IMR-90 (cell line): ENCODE data around the gene KIF16B. TPM values are rescaled to one million over a fixed set of nuclear protein-coding genes. Genes with fewer than 3 reads are reported as not detected.

Experiments
- ATAC-seq: fragments of 200-7000 bp; cut with Tn5 transposase; 2 replicates; pipeline ENCODE4 v1.9.1; 2020; ENCODE audit warnings: low read depth, mild to moderate bottlenecking, moderate library complexity
- BruUV-seq: library from RNA; stranded (reverse); fragments of 400-500 nt; replicated peaks from 2 replicates; lab custom pipeline; 2021; lab: Mats Ljungman, UMichigan
- CTCF ChIA-PET: fragments of 300-600 bp; formaldehyde crosslinking; extraction: SDS; loops from one replicate; lab custom pipeline; 2021; ENCODE audit warnings: antibody characterized with exemption; lab: Yijun Ruan, JAX
- POLR2A ChIA-PET: fragments of 300-600 bp; sonication (Branson Sonifier 250); formaldehyde crosslinking; loops from one replicate; lab custom pipeline; 2022; ENCODE audit warnings: antibody characterized with exemption; ENCODE audit not compliant: unreplicated experiment; lab: Charles Lee
- DNase-seq: peaks from one replicate; pipeline ENCODE4 v3.0.0; 2013
- H2AFZ ChIP-seq: replicated peaks from 2 replicates; pipeline ENCODE3; 2013; ENCODE audit warnings: low read length, mild to moderate bottlenecking; ENCODE audit not compliant: poor library complexity
- H2AK5ac ChIP-seq: 2 replicates; pipeline ENCODE4 v1.6.1; 2013; ENCODE audit warnings: low read depth, low read length, inconsistent platforms
- H2AK9ac ChIP-seq: replicated peaks from 2 replicates; pipeline ENCODE3; 2013; ENCODE audit warnings: mild to moderate bottlenecking, low read depth, low read length, moderate library complexity; ENCODE audit not compliant: poor library complexity
- H2BK120ac ChIP-seq: 2 replicates; pipeline ENCODE4 v1.6.1; 2013; ENCODE audit warnings: low read depth, low read length, inconsistent platforms
- H2BK15ac ChIP-seq: 3 replicates; pipeline ENCODE4 v1.6.1; 2013; ENCODE audit warnings: low read depth, low read length, inconsistent platforms
- H2BK20ac ChIP-seq: 2 replicates; pipeline ENCODE4 v1.6.1; 2013; ENCODE audit warnings: low read depth, mild to moderate bottlenecking, inconsistent platforms, low read length, moderate library complexity
- H2BK5ac ChIP-seq: 2 replicates; pipeline ENCODE4 v1.6.1; 2013; ENCODE audit warnings: mild to moderate bottlenecking, low read depth, low read length, inconsistent platforms; ENCODE audit not compliant: poor library complexity, severe bottlenecking
- H3K14ac ChIP-seq: replicated peaks from 2 replicates; pipeline ENCODE4 v1.6.1; 2013; ENCODE audit warnings: low read depth, low read length, inconsistent platforms
- H3K18ac ChIP-seq: 2 replicates; pipeline ENCODE4 v1.6.1; 2013; ENCODE audit warnings: low read depth, low read length, control low read depth
- H3K23ac ChIP-seq: 2 replicates; pipeline ENCODE4 v1.6.1; 2013; ENCODE audit warnings: low read depth, low read length, inconsistent platforms
- H3K27ac ChIP-seq: 2 replicates; pipeline ENCODE4 v1.5.1; 2013; ENCODE audit warnings: mild to moderate bottlenecking, control low read depth, low read length; ENCODE audit not compliant: insufficient read depth
- H3K27me3 ChIP-seq: 2 replicates; pipeline ENCODE4 v1.6.1; 2013; ENCODE audit warnings: low read length; ENCODE audit not compliant: control insufficient read depth, insufficient read depth
- H3K36me3 ChIP-seq: 2 replicates; pipeline ENCODE4 v1.6.1; 2013; ENCODE audit warnings: low read length, mixed read lengths; ENCODE audit not compliant: control insufficient read depth, insufficient read depth
- H3K4ac ChIP-seq: 2 replicates; pipeline ENCODE4 v1.6.1; 2013; ENCODE audit warnings: low read depth, low read length, inconsistent platforms
- H3K4me1 ChIP-seq: 2 replicates; pipeline ENCODE4 v1.6.1; 2013; ENCODE audit warnings: low read length, mixed read lengths; ENCODE audit not compliant: control insufficient read depth, insufficient read depth
- H3K4me2 ChIP-seq: 2 replicates; pipeline ENCODE4 v1.6.1; 2013; ENCODE audit warnings: low read depth, mild to moderate bottlenecking, control low read depth, low read length, moderate library complexity
- H3K4me3 ChIP-seq: 2 replicates; pipeline ENCODE4 v1.5.1; 2013; ENCODE audit warnings: low read depth, mild to moderate bottlenecking, control low read depth, low read length, moderate library complexity; ENCODE audit not compliant: insufficient read depth
- H3K56ac ChIP-seq: 2 replicates; pipeline ENCODE4 v1.6.1; 2013; ENCODE audit warnings: low read length, inconsistent platforms; ENCODE audit not compliant: insufficient read depth; ENCODE audit errors: extremely low read depth
- H3K79me1 ChIP-seq, 2 experiments: 2 replicates each; pipeline ENCODE4 v1.6.1; 2013; ENCODE audit warnings: low read length in 2 of 2, inconsistent platforms in 1 of 2, low read depth in 1 of 2
- H3K9ac ChIP-seq: 2 replicates; pipeline ENCODE4 v1.6.1; 2013; ENCODE audit warnings: low read depth, low read length, control low read depth
- H3K9me1 ChIP-seq: 2 replicates; pipeline ENCODE4 v1.6.1; 2013; ENCODE audit warnings: low read length, inconsistent platforms; ENCODE audit not compliant: insufficient read depth
- H3K9me3 ChIP-seq: 2 replicates; pipeline ENCODE4 v1.6.1; 2013; ENCODE audit warnings: low read length; ENCODE audit not compliant: control insufficient read depth, insufficient read depth
- H4K20me1 ChIP-seq: 2 replicates; pipeline ENCODE4 v1.6.1; 2013; ENCODE audit warnings: low read length, inconsistent platforms; ENCODE audit not compliant: insufficient read depth
- H4K5ac ChIP-seq: 2 replicates; pipeline ENCODE4 v1.6.1; 2013; ENCODE audit warnings: mild to moderate bottlenecking, low read depth, low read length, control low read depth
- H4K8ac ChIP-seq, 2 experiments: 2 replicates each; pipeline ENCODE4 v1.6.1; 2013; ENCODE audit warnings: low read depth in 2 of 2, low read length in 2 of 2, control low read depth in 1 of 2, inconsistent platforms in 1 of 2
- H4K91ac ChIP-seq: 2 replicates; pipeline ENCODE4 v1.6.1; 2013; ENCODE audit warnings: low read depth, low read length, inconsistent platforms; ENCODE audit not compliant: insufficient read depth
- BHLHE40 ChIP-seq: fragments of 150-350 bp; IDR thresholded peaks from 2 replicates; pipeline ENCODE4 v1.6.1; 2016; ENCODE audit warnings: mild to moderate bottlenecking, low read depth, low read length
- CEBPB ChIP-seq: IDR thresholded peaks from 2 replicates; pipeline ENCODE4 v1.6.1; 2012; ENCODE audit warnings: low read depth, low read length, improper control_type of control experiment
- FOS ChIP-seq: fragments of 150-350 bp; IDR thresholded peaks from 2 replicates; pipeline ENCODE4 v1.6.1; 2016; ENCODE audit warnings: low read depth, low read length
- MAFK ChIP-seq: IDR thresholded peaks from 2 replicates; pipeline ENCODE4 v1.6.1; 2012; ENCODE audit warnings: low read depth, low read length, improper control_type of control experiment
- MAZ ChIP-seq: IDR thresholded peaks from 2 replicates; pipeline ENCODE4 v1.6.1; 2012; ENCODE audit warnings: low read depth, mild to moderate bottlenecking, low read length, improper control_type of control experiment, moderate library complexity, borderline replicate concordance
- MXI1 ChIP-seq: IDR thresholded peaks from 2 replicates; pipeline ENCODE4 v1.6.1; 2012; ENCODE audit warnings: low read depth, mild to moderate bottlenecking, low read length, moderate library complexity, borderline replicate concordance
- NFE2L2 ChIP-seq: fragments of 150-350 bp; IDR thresholded peaks from 2 replicates; pipeline ENCODE4 v1.6.1; 2016; ENCODE audit warnings: low read depth, mild to moderate bottlenecking, low read length
- POLR2A ChIP-seq: IDR thresholded peaks from 2 replicates; pipeline ENCODE4 v1.6.1; 2012; ENCODE audit warnings: mild to moderate bottlenecking, low read depth, low read length
- RCOR1 ChIP-seq: IDR thresholded peaks from 2 replicates; pipeline ENCODE4 v1.6.1; 2012; ENCODE audit warnings: mild to moderate bottlenecking, low read length, improper control_type of control experiment; ENCODE audit not compliant: insufficient replicate concordance
- RFX5 ChIP-seq: IDR thresholded peaks from 2 replicates; pipeline ENCODE4 v1.8.0; 2012; ENCODE audit warnings: low read depth, mild to moderate bottlenecking, low read length, moderate library complexity
- SMC3 ChIP-seq: fragments of 150-350 bp; IDR thresholded peaks from 2 replicates; pipeline ENCODE4 v1.6.1; 2016; ENCODE audit warnings: low read depth, mild to moderate bottlenecking, antibody characterized with exemption, low read length, moderate library complexity
- WGBS, 2 experiments: methylation state at CpG; one replicate each; pipeline versions ENCODE4 v1.1.5 to v1.1.7; 2013; ENCODE audit warnings: missing lambda C conversion rate in 2 of 2; ENCODE audit not compliant: insufficient read length in 1 of 2; ENCODE audit errors: extremely low coverage in 2 of 2; 5-methylcytosine and 5-hydroxymethylcytosine counted together
- dilution Hi-C: fragments of 300-500 bp; cut with HindIII; formaldehyde crosslinking; loops from one replicate; pipeline ENCODE4 v1.14.3; 2018; ENCODE audit warnings: low sequenced_read_pairs; ENCODE audit not compliant: unreplicated experiment
- in situ Hi-C: fragments of 300-500 bp; cut with MboI; formaldehyde crosslinking; loops from 3 replicates; pipeline ENCODE4 v1.14.3; 2019; ENCODE audit warnings: low sequenced_read_pairs, inconsistent platforms, mixed read lengths
- intact Hi-C: fragments of 100-400 bp; cut with micrococcal nuclease; formaldehyde crosslinking; loops from 2 replicates; pipeline ENCODE4 v1.10.0; 2022
- polyA plus RNA-seq, 3 experiments: library from polyadenylated mRNA; depleted of rRNA; stranded (reverse); fragments of >200 nt; gene quantifications; 2 replicates each; pipeline ENCODE4 v1.2.3, GENCODE V29; 2012; ENCODE audit warnings: low replicate concordance in 1 of 3
- total RNA-seq: library from RNA; depleted of rRNA; stranded (reverse); fragments of >200 nt; gene quantifications from 2 replicates; pipeline ENCODE4 v1.2.3, GENCODE V29; 2012
- TF ChIP-seq, protein P1 (sequence below): fragments of 150-350 bp; IDR thresholded peaks from 2 replicates; pipeline ENCODE4 v1.6.1; 2017; ENCODE audit warnings: mild to moderate bottlenecking, antibody characterized with exemption, low read length, low read depth

Gene KIF16B
- total and polyA plus RNA-seq, 2 of the 4 experiments (the other 2 are of a cell fraction) = 4.7 to 10.0 TPM

DNA sequence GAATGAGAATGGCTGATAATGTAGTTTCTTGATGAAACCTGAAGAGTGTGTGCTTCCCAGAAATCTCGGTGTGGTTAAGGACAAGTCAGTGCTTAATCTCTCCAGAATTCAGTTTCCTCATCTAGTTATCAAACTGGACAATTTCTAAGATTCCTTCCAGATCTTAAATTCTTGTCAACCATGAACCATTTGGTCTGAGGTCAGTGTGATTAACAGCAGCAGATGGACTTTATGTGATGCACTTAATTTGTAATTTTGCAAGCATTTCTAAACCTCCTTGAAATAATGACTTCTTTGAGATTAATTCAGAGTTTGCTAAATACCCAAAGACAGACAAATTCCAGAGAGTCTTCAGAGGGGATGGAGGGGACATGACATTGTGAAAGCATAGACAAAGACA lies 160.3 kb downstream of the KIF16B start:
- POLR2A ChIA-PET = no interaction called here
- ATAC-seq = no peak

More for the DNA sequence above, 160.3 kb downstream of the KIF16B start:
- dilution Hi-C loops (no loop called here), intact Hi-C loops (loop anchor here (10.0 kb wide), 1 partner anchor 198 kb away; no protein-coding TSS in a partner anchor), in situ Hi-C loops (no loop called here)
- H4K91ac ChIP-seq = no peak overlapping the region
- DNase-seq = no peak
- no peak overlapping the region for H3K23ac ChIP-seq
- H3K4me2 ChIP-seq = no peak overlapping the region
- H2BK5ac ChIP-seq = no peak overlapping the region
- H3K18ac ChIP-seq = no peak overlapping the region
- TF ChIP-seq MAFK (no peak), RCOR1 (no peak), MXI1 (no peak), NFE2L2 (no peak), MAZ (no peak), FOS (no peak), RFX5 (no peak), SMC3 (no peak), BHLHE40 (no peak), POLR2A (no peak), CEBPB (no peak)
- TF ChIP-seq, protein P1, sequence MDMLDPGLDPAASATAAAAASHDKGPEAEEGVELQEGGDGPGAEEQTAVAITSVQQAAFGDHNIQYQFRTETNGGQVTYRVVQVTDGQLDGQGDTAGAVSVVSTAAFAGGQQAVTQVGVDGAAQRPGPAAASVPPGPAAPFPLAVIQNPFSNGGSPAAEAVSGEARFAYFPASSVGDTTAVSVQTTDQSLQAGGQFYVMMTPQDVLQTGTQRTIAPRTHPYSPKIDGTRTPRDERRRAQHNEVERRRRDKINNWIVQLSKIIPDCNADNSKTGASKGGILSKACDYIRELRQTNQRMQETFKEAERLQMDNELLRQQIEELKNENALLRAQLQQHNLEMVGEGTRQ = no peak
- no peak overlapping the region for H2AK5ac ChIP-seq
- no peaks in the 10 kb centered on the region for H3K4me1 ChIP-seq
- H3K56ac ChIP-seq = no peak overlapping the region
- no peak overlapping the region for H2BK20ac ChIP-seq
- H3K79me1 ChIP-seq = no peaks in the 10 kb centered on the region
- no peak overlapping the region for H4K5ac ChIP-seq
- H3K14ac ChIP-seq = no peak overlapping the region
- no peak overlapping the region for H2BK120ac ChIP-seq
- H4K20me1 ChIP-seq = no peaks in the 10 kb centered on the region
- H2BK15ac ChIP-seq = no peak overlapping the region
- no peak overlapping the region for H2AK9ac ChIP-seq
- no peak overlapping the region for H4K8ac ChIP-seq
- H2AFZ ChIP-seq = no peak overlapping the region
- CTCF ChIA-PET = no interaction called here
- no peak overlapping the region for H3K4ac ChIP-seq
- no peak overlapping the region for H3K4me3 ChIP-seq
- BruUV-seq = no TSS peak
- no peaks in the 10 kb centered on the region for H3K9me1 ChIP-seq
- 0 out of 2 replicates have a peak, but pooled peaks cover 1% of the 10 kb centered on the region for H3K9me3 ChIP-seq
- WGBS, 2 experiments = no CpG with 5 or more reads among the region's 1 CpG
- H3K36me3 ChIP-seq = no peaks in the 10 kb centered on the region
- no peaks in the 10 kb centered on the region for H3K27me3 ChIP-seq
- no peak overlapping the region for H3K27ac ChIP-seq
- H3K9ac ChIP-seq = no peak overlapping the region
